ENCODE data around the gene CLSTN2.

CLSTN2 gene

DNA sequence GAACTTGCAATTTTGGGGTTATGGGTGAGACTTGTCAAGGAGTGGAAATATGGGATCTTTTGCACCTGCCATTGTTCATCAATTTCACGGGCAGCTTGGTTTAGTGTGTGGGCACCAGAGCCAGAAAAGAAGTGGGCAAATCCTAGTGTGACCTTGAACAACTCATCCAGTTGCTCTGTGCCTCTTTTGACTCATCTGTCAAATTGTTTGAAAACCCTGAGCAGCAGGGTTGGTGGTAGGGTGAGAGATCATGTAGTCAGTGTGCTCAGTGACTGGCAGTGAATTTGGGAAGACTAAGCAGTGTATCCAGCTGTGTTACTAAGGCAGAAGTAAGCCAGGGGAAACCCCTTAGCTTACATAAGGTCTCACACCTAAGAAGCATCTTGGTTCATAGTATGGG, 449.9 kb downstream of the CLSTN2 start:
- TF ChIP-seq EZH2phosphoT487 (IDR thresholded peaks at IDR 0.05; ENCODE audit: borderline replicate concordance, low read length), result no peak
- no peak for TF ChIP-seq CTCF (IDR thresholded peaks at IDR 0.05; ENCODE audit: low read depth, low read length, poor library complexity, severe bottlenecking)
- Histone ChIP-seq H4K20me1 (ENCODE audit: control insufficient read depth, insufficient read depth, low read depth, low read length) (no peaks in the 10 kb centered on the region), H3K4me1 (ENCODE audit: control insufficient read depth, low read length) (no peaks in the 10 kb centered on the region), H3K27ac (ENCODE audit: low read depth, low read length) (no peak overlapping the region), H3K36me3 (ENCODE audit: control insufficient read depth, low read length) (no peaks in the 10 kb centered on the region), H3K9me2 (replicated peaks; ENCODE audit: control insufficient read depth, low read length) (no peaks in the 10 kb centered on the region), H3K79me2 (ENCODE audit: control insufficient read depth, low read length) (no peaks in the 10 kb centered on the region), H3K4me3 (ENCODE audit: low read length) (no peak overlapping the region), H3K27me3 (ENCODE audit: control insufficient read depth, low read length) (no peaks in the 10 kb centered on the region), H3F3A (ENCODE audit: control insufficient read depth, insufficient read depth) (no peaks in the 10 kb centered on the region), H3K9me3 (ENCODE audit: control insufficient read depth, insufficient read depth, low read length) (no peaks in the 10 kb centered on the region), H3K4me2 (ENCODE audit: low read length) (no peak overlapping the region)

DNA sequence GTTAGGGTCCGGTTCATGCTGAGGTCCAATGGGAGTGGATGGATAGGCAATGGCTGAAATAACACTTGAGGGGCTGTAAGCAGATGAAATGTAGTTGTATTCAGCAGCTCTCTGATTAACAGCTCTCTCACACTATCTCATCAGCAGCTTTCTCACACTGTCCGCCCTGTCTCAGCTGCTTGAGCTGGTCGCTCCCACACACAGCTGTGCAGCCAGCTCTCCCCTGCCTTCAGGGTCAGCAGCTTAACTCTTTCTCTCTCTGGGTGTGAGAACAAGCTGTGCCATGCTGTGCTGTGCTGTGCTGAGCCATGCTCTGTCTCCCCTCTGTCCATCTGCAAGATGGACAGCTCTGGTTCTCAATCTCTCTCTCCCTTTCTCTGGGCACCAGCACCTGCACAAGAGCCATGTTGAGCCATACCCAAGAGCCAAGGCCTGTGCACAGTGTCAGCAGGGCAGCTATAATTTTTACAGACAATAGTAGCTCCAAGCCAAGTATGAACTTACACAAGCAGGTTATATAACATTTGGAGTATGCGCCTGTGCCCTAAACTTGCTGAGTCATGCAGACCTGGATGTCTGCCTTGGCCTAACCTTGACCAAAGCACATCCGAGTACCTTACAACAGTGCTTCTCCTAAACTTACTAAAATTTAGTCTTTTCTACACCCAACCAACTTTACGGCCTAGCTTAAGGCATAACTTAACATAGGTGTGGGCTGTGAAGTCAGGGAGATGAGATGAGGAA, 451.5 kb downstream of the CLSTN2 start:
- no peaks in the 10 kb centered on the region for H3K9me3 ChIP-seq (ENCODE audit: control insufficient read depth, insufficient read depth, low read length)

DNA sequence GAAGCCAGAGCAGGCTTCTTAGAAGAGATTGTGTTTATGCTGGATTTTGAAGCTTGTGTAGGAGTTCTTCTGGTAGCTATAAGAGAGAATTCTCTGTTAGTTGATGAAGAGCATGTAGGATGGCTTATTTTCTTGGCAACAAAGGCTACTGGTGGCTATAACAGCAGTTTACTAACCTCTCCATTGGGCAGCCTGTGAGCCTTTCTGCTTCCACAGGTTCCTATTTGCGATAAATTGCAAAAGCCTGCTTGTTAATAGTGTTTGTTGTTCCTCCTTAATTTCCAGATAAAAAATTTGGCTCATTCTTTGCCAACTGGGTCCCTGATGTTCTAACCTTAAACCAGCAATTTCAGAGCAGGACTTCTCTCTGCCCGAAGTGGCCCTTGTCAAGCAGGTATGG, 452.3 kb downstream of the CLSTN2 start:
- Histone ChIP-seq H4K20me1 (ENCODE audit: control insufficient read depth, insufficient read depth, low read depth, low read length) (no peaks in the 10 kb centered on the region), H3K4me3 (ENCODE audit: low read length) (no peak overlapping the region), H3K79me2 (ENCODE audit: control insufficient read depth, low read length) (no peaks in the 10 kb centered on the region), H3K27ac (ENCODE audit: low read depth, low read length) (no peak overlapping the region), H3K36me3 (ENCODE audit: control insufficient read depth, low read length) (no peaks in the 10 kb centered on the region), H3F3A (ENCODE audit: control insufficient read depth, insufficient read depth) (no peaks in the 10 kb centered on the region), H3K9me3 (ENCODE audit: control insufficient read depth, insufficient read depth, low read length) (no peaks in the 10 kb centered on the region), H3K4me2 (ENCODE audit: low read length) (no peak overlapping the region), H3K9me2 (replicated peaks; ENCODE audit: control insufficient read depth, low read length) (no peaks in the 10 kb centered on the region), H3K27me3 (ENCODE audit: control insufficient read depth, low read length) (no peaks in the 10 kb centered on the region), H3K4me1 (ENCODE audit: control insufficient read depth, low read length) (no peaks in the 10 kb centered on the region)
- no peak for TF ChIP-seq EZH2phosphoT487 (IDR thresholded peaks at IDR 0.05; ENCODE audit: borderline replicate concordance, low read length)
- TF ChIP-seq CTCF (IDR thresholded peaks at IDR 0.05; ENCODE audit: low read depth, low read length, poor library complexity, severe bottlenecking), result no peak

More for the DNA sequence above, 451.5 kb downstream of the CLSTN2 start:
- H3K4me2 ChIP-seq (ENCODE audit: low read length), result no peak overlapping the region
- H3F3A ChIP-seq (ENCODE audit: control insufficient read depth, insufficient read depth), result no peaks in the 10 kb centered on the region
- H3K27ac ChIP-seq (ENCODE audit: low read depth, low read length), result no peak overlapping the region
- H3K4me3 ChIP-seq (ENCODE audit: low read length), result no peak overlapping the region
- no peaks in the 10 kb centered on the region for H3K36me3 ChIP-seq (ENCODE audit: control insufficient read depth, low read length)
- no peaks in the 10 kb centered on the region for H4K20me1 ChIP-seq (ENCODE audit: control insufficient read depth, insufficient read depth, low read depth, low read length)
- H3K4me1 ChIP-seq (ENCODE audit: control insufficient read depth, low read length), result no peaks in the 10 kb centered on the region
- no peaks in the 10 kb centered on the region for H3K27me3 ChIP-seq (ENCODE audit: control insufficient read depth, low read length)
- no peaks in the 10 kb centered on the region for H3K9me2 ChIP-seq (replicated peaks; ENCODE audit: control insufficient read depth, low read length)
- TF ChIP-seq EZH2phosphoT487 (IDR thresholded peaks at IDR 0.05; ENCODE audit: borderline replicate concordance, low read length) (no peak), CTCF (IDR thresholded peaks at IDR 0.05; ENCODE audit: low read depth, low read length, poor library complexity, severe bottlenecking) (no peak)
- no peaks in the 10 kb centered on the region for H3K79me2 ChIP-seq (ENCODE audit: control insufficient read depth, low read length)

Measured in DOHH2 (cell line).